Nephron (organoid): ENCODE results near the gene PIK3R5.

Experiments used
- H3K27ac Mint-ChIP-seq, 3 experiments: 2 replicates each; pipeline ENCODE4 v1.8.0; 2020; ENCODE audit warnings: mixed read lengths in 3 of 3, mild to moderate bottlenecking in 2 of 3, moderate library complexity in 1 of 3
- H3K27me3 Mint-ChIP-seq: 2 replicates; pipeline ENCODE4 v1.8.0; 2021; ENCODE audit warnings: low read depth, mild to moderate bottlenecking, moderate library complexity, mixed read lengths
- H3K36me3 Mint-ChIP-seq: 2 replicates; pipeline ENCODE4 v1.8.0; 2020; ENCODE audit warnings: low read depth, mixed read lengths
- H3K4me1 Mint-ChIP-seq: 2 replicates; pipeline ENCODE4 v1.8.0; 2020; ENCODE audit warnings: mixed read lengths
- H3K4me3 Mint-ChIP-seq, 3 experiments: 2 replicates each; pipeline ENCODE4 v1.8.0; 2020; ENCODE audit warnings: mild to moderate bottlenecking in 3 of 3, mixed read lengths in 3 of 3, moderate library complexity in 2 of 3
- H3K9me3 Mint-ChIP-seq: 2 replicates; pipeline ENCODE4 v1.8.0; 2020; ENCODE audit warnings: mixed read lengths
- TF ChIP-seq, protein P1 (sequence below), 3 experiments: fragments of 200-600 bp; sonication (generic); IDR thresholded peaks; one replicate each; pipeline ENCODE4 v1.5.0; 2021; ENCODE audit warnings: antibody characterized with exemption in 3 of 3; ENCODE audit not compliant: unreplicated experiment in 3 of 3

The PIK3R5 gene

GRCh38 chr17:9002227-9002605, 36.7 kb upstream of the PIK3R5 start:
- Mint-ChIP-seq H3K9me3 (peaks cover 3% of the 10 kb centered on the region), H3K27ac (no peak overlapping the region), H3K36me3 (no peaks in the 10 kb centered on the region), H3K4me1 (peaks cover 10% of the 10 kb centered on the region), H3K27me3 (peaks cover 85% of the 10 kb centered on the region), H3K4me3 (peak overlapping the region; percentile 69 to 79 (median 79))
- TF ChIP-seq, protein P1, sequence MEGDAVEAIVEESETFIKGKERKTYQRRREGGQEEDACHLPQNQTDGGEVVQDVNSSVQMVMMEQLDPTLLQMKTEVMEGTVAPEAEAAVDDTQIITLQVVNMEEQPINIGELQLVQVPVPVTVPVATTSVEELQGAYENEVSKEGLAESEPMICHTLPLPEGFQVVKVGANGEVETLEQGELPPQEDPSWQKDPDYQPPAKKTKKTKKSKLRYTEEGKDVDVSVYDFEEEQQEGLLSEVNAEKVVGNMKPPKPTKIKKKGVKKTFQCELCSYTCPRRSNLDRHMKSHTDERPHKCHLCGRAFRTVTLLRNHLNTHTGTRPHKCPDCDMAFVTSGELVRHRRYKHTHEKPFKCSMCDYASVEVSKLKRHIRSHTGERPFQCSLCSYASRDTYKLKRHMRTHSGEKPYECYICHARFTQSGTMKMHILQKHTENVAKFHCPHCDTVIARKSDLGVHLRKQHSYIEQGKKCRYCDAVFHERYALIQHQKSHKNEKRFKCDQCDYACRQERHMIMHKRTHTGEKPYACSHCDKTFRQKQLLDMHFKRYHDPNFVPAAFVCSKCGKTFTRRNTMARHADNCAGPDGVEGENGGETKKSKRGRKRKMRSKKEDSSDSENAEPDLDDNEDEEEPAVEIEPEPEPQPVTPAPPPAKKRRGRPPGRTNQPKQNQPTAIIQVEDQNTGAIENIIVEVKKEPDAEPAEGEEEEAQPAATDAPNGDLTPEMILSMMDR (IDR thresholded peaks at IDR 0.05; ENCODE audit: unreplicated experiment in 3 of 3), result no peak

DNA sequence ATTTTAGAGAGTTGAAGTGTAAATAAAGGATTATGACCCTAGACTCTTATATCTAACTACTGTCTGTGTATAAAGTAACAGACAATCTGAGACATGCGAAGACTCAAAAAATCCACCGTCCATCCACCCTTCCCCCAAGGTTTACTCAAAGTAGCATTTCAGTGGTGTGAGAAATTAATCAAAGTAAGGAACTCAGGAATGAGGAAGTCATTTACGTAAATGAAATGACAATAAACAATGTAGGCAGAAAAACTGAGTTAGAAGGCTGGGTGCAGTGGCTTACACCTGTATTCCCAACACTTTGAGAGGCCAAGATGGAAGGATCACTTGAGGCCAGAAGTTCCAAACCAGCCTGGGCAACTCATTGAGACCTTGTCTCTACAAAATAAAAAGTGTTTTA, 36.1 kb upstream of the PIK3R5 start:
- Mint-ChIP-seq H3K36me3 (no peaks in the 10 kb centered on the region), H3K4me1 (peaks cover 10% of the 10 kb centered on the region), H3K27me3 (peaks cover 78% of the 10 kb centered on the region), H3K27ac (no peak overlapping the region), H3K4me3 (peak overlapping the region; percentile 41 to 75 (median 46)), H3K9me3 (peaks cover 3% of the 10 kb centered on the region)
- TF ChIP-seq, protein P1 (IDR thresholded peaks at IDR 0.05; ENCODE audit: unreplicated experiment in 3 of 3), result no peak

- TF ChIP-seq, protein P1 (IDR thresholded peaks at IDR 0.05; ENCODE audit: unreplicated experiment in 3 of 3), result peak; percentile 64 to 82 (median 68)
- no peaks in the 10 kb centered on the region for H3K36me3 Mint-ChIP-seq
- peaks cover 57% of the 10 kb centered on the region for H3K27me3 Mint-ChIP-seq
- H3K4me1 Mint-ChIP-seq, result peaks cover 20% of the 10 kb centered on the region
- H3K9me3 Mint-ChIP-seq, result peaks cover 3% of the 10 kb centered on the region
- H3K27ac Mint-ChIP-seq, result no peak overlapping the region
- H3K4me3 Mint-ChIP-seq, result no peak overlapping the region
These were observed 32.6 kb upstream of the PIK3R5 start for GRCh38 chr17:8997994-8998628.

- Mint-ChIP-seq H3K27me3 (peaks cover 38% of the 10 kb centered on the region), H3K36me3 (no peaks in the 10 kb centered on the region), H3K27ac (no peak overlapping the region), H3K9me3 (peaks cover 5% of the 10 kb centered on the region), H3K4me1 (peaks cover 10% of the 10 kb centered on the region), H3K4me3 (no peak overlapping the region)
- TF ChIP-seq, protein P1 (IDR thresholded peaks at IDR 0.05; ENCODE audit: unreplicated experiment in 3 of 3), result no peak
These were observed 30.2 kb upstream of the PIK3R5 start for GRCh38 chr17:8995711-8996110.

DNA sequence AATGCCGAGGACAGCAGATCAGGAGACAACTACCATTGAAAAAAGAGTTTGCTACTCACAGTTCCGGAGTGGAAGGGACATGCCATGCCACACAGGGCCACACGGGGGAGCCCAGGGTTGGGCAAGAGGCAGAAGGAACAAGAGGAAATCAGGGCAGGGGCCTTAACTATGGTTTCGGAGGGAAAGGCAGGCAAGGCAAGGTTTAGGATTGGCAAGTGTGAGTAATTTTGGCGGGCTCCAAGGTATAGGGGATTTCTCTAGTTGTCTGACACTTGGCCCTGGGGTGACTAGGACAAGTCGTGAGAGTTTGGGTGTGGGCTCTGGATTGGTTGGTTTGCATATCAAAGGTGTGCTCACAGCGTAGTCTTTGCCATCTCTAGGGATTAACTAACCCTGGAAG, 28.8 kb upstream of the PIK3R5 start:
- Mint-ChIP-seq H3K4me3 (no peak overlapping the region), H3K27ac (no peak overlapping the region), H3K27me3 (peaks cover 25% of the 10 kb centered on the region), H3K36me3 (no peaks in the 10 kb centered on the region), H3K9me3 (peaks cover 5% of the 10 kb centered on the region), H3K4me1 (peaks cover 10% of the 10 kb centered on the region)
- TF ChIP-seq, protein P1 (IDR thresholded peaks at IDR 0.05; ENCODE audit: unreplicated experiment in 3 of 3), result peak; percentile 62 to 74 (median 71)
